NCI-H2029 treated with DMSO at 0.1 percent for 48 hours (cell line): ENCODE data around the gene SPTB.

Source experiments
- DNase-seq: peaks from one replicate; lab custom pipeline; 2025; lab: John Stamatoyannopoulos, UW

Gene SPTB

GRCh38 chr14:64709126-64709525 is 170.6 kb downstream of the SPTB start:
- no peak for DNase-seq

- no peak for DNase-seq
These were observed 171.3 kb downstream of the SPTB start for GRCh38 chr14:64708148-64709004.

- DNase-seq = no peak
These were observed 172.0 kb downstream of the SPTB start for GRCh38 chr14:64707661-64708060.

GRCh38 chr14:64706593-64707193 is 173.0 kb downstream of the SPTB start:
- DNase-seq = no peak

- no peak for DNase-seq
These were observed 173.6 kb downstream of the SPTB start for GRCh38 chr14:64706119-64706592.

DNA sequence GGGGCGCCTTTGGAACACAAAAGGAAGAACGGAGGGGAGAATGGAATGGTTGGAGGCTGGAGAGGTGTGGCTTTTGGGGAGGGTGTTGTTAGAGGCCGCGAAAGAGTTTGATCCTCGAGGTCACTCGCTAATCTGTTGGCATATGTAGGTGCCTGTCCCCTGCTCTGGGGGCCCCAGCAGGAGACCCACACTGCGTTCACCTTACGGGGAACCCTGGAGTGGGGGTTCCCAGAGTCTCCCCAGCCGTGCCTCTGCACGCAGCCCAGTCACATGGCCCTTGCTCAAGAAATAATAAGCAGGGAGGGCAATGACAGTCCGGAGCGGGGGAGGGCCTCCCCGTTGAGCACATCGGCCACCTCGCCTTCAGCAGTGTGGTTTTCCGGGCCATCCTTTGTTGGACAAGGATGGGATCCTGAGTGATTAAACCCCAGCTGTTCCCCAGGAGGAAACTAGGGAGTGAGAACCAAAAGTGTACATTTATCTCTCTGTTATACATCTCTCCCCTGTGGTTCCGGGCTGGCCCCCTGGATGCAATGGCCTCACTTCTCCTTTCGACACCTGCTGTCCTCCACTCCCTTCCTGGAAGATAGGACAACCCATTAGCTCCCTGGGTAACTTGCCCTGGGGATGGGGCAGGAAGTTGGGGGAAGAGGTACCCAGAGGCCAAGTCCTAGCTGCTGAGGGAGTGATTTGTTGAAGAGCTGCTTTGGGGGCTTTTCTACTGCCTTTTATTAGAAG is 174.2 kb downstream of the SPTB start:
- no peak for DNase-seq

- no peak for DNase-seq
These were observed 174.8 kb downstream of the SPTB start for GRCh38 chr14:64704743-64705380.

GRCh38 chr14:64704143-64704742 is 175.5 kb downstream of the SPTB start, which contains the start of gene PLEKHG3:
TSS of gene PLEKHG3 (plus strand) at chr14:64704424. CDS start at chr14:64727632, 23,208 bp downstream.
- no peak for DNase-seq

GRCh38 chr14:64703395-64704142 is 176.1 kb downstream of the SPTB start:
- DNase-seq = no peak

DNA sequence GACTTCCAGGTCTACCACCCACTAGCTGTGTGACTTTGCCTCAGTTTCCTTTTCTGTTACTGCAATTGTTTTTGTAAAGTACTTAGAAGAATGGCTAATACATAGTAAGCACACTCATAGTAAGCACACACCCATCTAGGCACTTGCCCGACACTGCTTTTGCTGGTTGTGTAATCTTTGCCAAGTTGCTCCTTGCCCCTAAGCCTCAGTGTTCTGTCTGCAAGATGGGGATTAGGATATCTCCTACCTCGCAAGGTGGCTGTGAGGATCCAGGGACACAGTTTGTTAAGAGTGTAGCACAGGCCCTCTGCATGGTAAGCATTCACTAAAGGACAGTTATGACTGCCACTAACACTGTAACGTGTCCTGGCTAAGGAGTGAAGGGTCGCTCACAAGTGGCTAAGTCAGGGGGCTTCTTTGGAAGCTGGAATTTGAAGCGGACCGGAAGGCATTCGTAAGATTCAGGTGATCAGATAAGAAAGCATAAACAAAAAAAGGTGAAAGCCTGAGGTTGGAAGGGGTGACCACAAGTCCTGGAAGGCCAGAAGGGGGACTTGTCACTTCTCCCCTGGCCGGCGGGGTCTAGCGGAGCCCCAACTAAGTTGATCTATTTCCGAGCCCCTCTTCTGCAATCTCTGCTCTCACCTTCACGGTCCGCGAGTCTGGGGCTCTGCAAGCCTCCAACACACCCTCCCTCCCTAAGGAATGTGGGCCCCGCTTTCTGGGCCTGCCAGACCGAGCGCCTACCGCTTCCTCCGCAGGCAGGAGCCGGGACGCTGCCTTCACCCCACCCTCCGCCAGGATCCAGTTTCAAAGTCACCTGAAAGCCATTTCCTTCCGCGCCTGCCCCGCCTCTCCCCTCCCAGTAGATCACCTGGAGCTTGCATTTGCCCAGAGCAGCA is 177.0 kb downstream of the SPTB start:
- DNase-seq = no peak

DNA sequence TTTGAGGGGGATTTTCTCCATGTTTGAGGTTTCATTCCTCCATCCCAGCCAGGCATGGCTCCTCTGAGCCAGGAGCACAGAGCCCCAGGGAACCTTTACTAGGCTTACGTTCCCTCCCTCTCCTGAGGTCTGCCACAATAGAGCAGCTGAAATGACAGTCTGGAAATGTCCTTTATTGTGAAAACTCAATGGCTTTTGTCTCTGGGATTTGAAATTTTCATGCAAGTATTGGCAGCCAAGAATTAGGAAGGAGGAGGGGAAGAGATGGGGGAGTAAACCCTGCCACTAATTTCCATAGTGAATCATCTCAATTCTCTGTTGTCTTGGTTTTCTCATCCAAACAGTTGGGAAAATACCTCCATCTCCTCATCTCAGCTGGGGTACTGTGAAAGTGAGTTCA is 178.0 kb downstream of the SPTB start:
- DNase-seq = no peak

DNA sequence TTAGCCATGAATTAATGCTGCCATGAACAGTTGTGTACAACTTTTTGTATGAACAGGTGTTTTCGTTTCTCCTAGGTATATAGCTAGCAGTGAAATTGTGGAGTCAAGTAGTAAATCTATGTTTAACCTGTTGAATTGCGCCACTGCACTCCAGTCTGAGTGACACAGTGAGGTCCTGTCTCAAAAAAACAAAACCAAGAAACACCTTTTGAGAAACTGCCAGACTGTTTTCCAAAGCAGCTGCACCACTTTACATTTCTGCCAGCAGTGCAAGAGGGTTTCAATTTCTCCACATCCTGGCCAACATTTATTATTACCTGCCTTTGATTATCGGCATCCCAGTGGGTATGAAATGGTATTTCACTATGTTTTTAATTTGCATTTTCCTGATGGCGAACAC is 178.8 kb downstream of the SPTB start:
- DNase-seq = no peak

DNA sequence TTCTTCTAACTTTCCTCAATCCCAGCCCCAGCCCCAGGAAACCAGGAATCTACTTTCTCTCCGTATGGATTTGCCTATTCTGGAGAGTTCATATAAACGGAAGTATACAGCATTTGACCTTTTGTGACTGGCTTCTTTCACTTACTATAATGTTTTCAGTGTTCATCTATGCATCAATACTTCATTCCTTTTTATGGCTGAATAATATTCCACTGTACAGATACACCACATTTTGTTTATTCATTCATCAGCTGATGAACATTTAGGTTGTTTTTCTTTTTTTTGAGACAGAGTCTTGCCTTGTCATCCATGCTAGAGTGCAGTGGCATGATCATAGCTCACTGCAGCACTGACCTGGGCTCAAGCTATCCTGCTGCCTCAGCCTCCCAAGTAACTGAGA is 179.4 kb downstream of the SPTB start:
- no peak for DNase-seq

DNA sequence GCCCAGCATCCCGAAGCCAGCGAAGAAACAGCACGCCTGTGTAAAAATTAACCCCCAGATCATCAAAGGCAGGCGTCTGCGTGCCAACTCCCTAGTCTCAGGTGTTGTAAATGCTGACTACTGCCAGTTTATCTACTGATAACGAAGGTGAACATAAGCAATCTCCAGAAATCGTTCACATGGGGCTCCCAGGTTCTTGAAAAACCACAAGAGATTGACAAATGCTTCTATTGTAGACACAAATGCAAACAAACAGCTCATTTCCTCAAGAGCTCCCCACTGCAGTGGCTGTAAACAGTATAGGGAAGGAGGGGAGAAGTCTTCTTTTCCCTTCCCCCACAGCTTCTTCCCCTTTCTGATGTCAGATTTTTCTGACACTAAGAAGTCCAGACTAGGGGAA is 180.8 kb downstream of the SPTB start:
- DNase-seq = no peak

- DNase-seq = no peak
These were observed 183.3 kb downstream of the SPTB start for GRCh38 chr14:64696355-64696857.
